ENCODE measurements around the gene USP47. TPM values are rescaled to one million over a fixed set of nuclear protein-coding genes. Genes with fewer than 3 reads are reported as not detected.
A peak's percentile ranks its signal among the peaks of the same experiment; 100 is the strongest.

Gene USP47
- total and polyA plus RNA-seq, 2 experiments from 2014 or later = 35.9 to 58.8 TPM

DNA sequence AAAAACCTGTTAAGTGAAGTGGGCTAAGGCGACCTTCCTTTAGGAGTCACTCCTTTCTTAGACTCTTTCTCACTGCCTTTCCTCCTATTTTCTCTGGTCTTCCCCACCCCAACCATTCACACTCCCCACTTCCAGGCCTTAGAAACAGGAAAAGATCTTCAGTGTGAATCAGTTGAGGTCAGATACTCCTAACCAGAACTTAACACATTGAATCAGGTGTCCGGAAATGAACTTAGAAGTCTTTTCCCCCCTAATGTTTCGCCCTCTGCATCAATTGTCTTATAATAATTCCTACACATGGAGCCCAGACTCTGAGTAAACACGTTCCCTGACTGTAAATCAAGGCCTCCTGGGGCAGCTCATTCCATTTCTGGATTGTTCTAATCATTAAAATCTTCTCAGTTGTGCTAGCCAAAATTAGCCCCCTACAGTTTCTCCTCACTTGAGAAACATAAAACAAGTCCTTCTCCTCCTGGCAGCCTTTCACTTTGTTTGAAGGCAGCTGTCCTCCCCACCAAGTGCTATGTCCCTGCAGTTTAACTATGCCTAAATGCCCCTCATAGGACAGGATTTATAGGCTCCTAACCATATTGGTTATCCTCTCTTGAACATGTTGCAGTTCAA is 32.7 kb upstream of the USP47 start:
- Histone ChIP-seq H3K36me3 (ENCODE audit: low read depth) (no peaks in the 10 kb centered on the region), H3K4me2 (ENCODE audit: unreplicated experiment) (no peak overlapping the region), H3K4me3 (no peak overlapping the region), H4K20me1 (ENCODE audit: insufficient read depth) (no peaks in the 10 kb centered on the region), H3F3A (ENCODE audit: insufficient read depth) (peaks cover 15% of the 10 kb centered on the region), H3K9me3 (ENCODE audit: low read depth) (no peaks in the 10 kb centered on the region), H3K4me1 (ENCODE audit: insufficient read depth) (peaks cover 22% of the 10 kb centered on the region), H3K79me2 (ENCODE audit: insufficient read depth) (no peaks in the 10 kb centered on the region), H3K27ac (no peak overlapping the region), H3K27me3 (replicated peaks; ENCODE audit: insufficient read depth) (no peaks in the 10 kb centered on the region), H3K9me2 (ENCODE audit: insufficient read depth) (no peaks in the 10 kb centered on the region), H3K9ac (no peak overlapping the region), H2AFZ (peak overlapping the region; percentile 54; the same call in 1 of the 2 replicates)
- TF ChIP-seq EZH2 (IDR thresholded peaks at IDR 0.05; ENCODE audit: insufficient read depth, poor library complexity, severe bottlenecking) = no peak
- TF ChIP-seq EZH2phosphoT487 (IDR thresholded peaks at IDR 0.05; ENCODE audit: insufficient read depth, low read depth) = no peak
- 88 to 91% methylated on average over 4 of the region's 4 CpGs for WGBS, 2 experiments (ENCODE audit: low coverage in 1 of 2, low lambda C conversion rate in 2 of 2, missing lambda C conversion rate in 2 of 2)
- no peak for DNase-seq
- in situ Hi-C loops (cut with MboI) = loop anchor here (25.0 kb wide), 1 partner anchor 453 kb away; no protein-coding TSS in a partner anchor

GRCh38 chr11:11810764-11811726 is 30.7 kb upstream of the USP47 start:
- no peaks in the 10 kb centered on the region for H3K27me3 ChIP-seq (replicated peaks; ENCODE audit: insufficient read depth)
- TF ChIP-seq EZH2 (IDR thresholded peaks at IDR 0.05; ENCODE audit: insufficient read depth, poor library complexity, severe bottlenecking) (no peak), EZH2phosphoT487 (IDR thresholded peaks at IDR 0.05; ENCODE audit: insufficient read depth, low read depth) (no peak)
- no peaks in the 10 kb centered on the region for H3K36me3 ChIP-seq (ENCODE audit: low read depth)
- in situ Hi-C loops (cut with MboI) = loop anchor here (25.0 kb wide), 1 partner anchor 451 kb away; no protein-coding TSS in a partner anchor
- H3K4me3 ChIP-seq = no peak overlapping the region
- H3K4me1 ChIP-seq (ENCODE audit: insufficient read depth) = peaks cover 26% of the 10 kb centered on the region
- H3K9me3 ChIP-seq (ENCODE audit: low read depth) = no peaks in the 10 kb centered on the region
- no peak for DNase-seq
- no peaks in the 10 kb centered on the region for H4K20me1 ChIP-seq (ENCODE audit: insufficient read depth)
- WGBS, 2 experiments (ENCODE audit: low coverage in 1 of 2, low lambda C conversion rate in 2 of 2, missing lambda C conversion rate in 2 of 2) = 92 to 94% methylated on average over 25 to 35 of the region's 35 CpGs
- H3K27ac ChIP-seq = no peak overlapping the region
- H2AFZ ChIP-seq = no peak overlapping the region
- no peaks in the 10 kb centered on the region for H3K79me2 ChIP-seq (ENCODE audit: insufficient read depth)
- H3K9me2 ChIP-seq (ENCODE audit: insufficient read depth) = no peaks in the 10 kb centered on the region
- H3K9ac ChIP-seq = no peak overlapping the region
- peaks cover 20% of the 10 kb centered on the region for H3F3A ChIP-seq (ENCODE audit: insufficient read depth)
- no peak overlapping the region for H3K4me2 ChIP-seq (ENCODE audit: unreplicated experiment)

DNA sequence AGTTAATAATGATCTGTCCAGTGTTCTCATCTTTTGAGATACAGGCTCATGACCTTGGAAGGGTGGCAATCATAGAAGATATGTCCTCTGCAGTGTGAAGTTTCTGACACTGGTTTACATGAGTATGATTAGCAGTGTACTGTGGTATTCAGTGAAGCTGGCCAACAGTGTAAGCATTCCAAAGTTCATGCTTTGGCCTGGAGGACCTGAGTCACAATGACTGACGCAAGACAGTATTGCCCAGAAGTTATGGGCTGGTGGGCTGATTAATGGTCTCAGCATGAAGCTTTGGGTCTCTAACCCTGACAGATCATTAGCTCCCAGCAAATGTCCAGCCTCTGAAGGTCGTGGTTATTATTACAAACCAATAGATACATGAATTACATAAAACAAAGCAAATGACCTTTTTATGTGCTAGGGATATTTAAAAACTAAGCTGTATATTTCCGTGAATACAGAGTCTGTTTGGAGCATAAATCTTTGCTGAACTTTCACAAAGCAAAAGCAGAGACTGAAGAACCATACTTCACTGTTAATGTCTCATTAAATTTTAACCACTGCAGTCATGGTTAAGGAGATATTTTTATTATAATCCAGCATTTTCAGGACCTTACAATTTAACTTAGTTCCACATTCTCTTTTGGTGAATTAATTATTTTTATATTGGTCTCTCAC is 28.3 kb upstream of the USP47 start:
- WGBS, 2 experiments (ENCODE audit: low coverage in 1 of 2, low lambda C conversion rate in 2 of 2, missing lambda C conversion rate in 2 of 2) = 0 to 2% methylated on average over 3 of the region's 3 CpGs
- peak overlapping the region; percentile 68 for H3K9ac ChIP-seq
- no peaks in the 10 kb centered on the region for H3K9me3 ChIP-seq (ENCODE audit: low read depth)
- peaks cover 13% of the 10 kb centered on the region for H3F3A ChIP-seq (ENCODE audit: insufficient read depth)
- in situ Hi-C loops (cut with MboI) = loop anchor here (25.0 kb wide), 1 partner anchor 449 kb away; no protein-coding TSS in a partner anchor
- peak; percentile 97 for DNase-seq
- H3K27ac ChIP-seq = peak overlapping the region; percentile 93
- H3K4me2 ChIP-seq (ENCODE audit: unreplicated experiment) = peak overlapping the region; percentile 72
- H3K36me3 ChIP-seq (ENCODE audit: low read depth) = no peaks in the 10 kb centered on the region
- peaks cover 19% of the 10 kb centered on the region for H3K4me1 ChIP-seq (ENCODE audit: insufficient read depth)
- TF ChIP-seq EZH2 (IDR thresholded peaks at IDR 0.05; ENCODE audit: insufficient read depth, poor library complexity, severe bottlenecking) (no peak), EZH2phosphoT487 (IDR thresholded peaks at IDR 0.05; ENCODE audit: insufficient read depth, low read depth) (no peak)
- no peaks in the 10 kb centered on the region for H3K27me3 ChIP-seq (replicated peaks; ENCODE audit: insufficient read depth)
- no peaks in the 10 kb centered on the region for H4K20me1 ChIP-seq (ENCODE audit: insufficient read depth)
- peak overlapping the region; percentile 38 for H3K4me3 ChIP-seq
- H2AFZ ChIP-seq = peak overlapping the region; percentile 63
- no peaks in the 10 kb centered on the region for H3K9me2 ChIP-seq (ENCODE audit: insufficient read depth)
- H3K79me2 ChIP-seq (ENCODE audit: insufficient read depth) = no peaks in the 10 kb centered on the region

Measured in GM23248 (cell line).